Fibroblast of villous mesenchyme (primary cell): ENCODE measurements around the gene PODNL1. TPM values are rescaled to one million over a fixed set of nuclear protein-coding genes. Genes with fewer than 3 reads are reported as not detected.

ENCODE experiments used
- DNase-seq: peaks from one replicate; pipeline ENCODE4 v3.0.0-alpha.2; 2010; ENCODE audit warnings: low read depth
- H3K4me3 ChIP-seq: 2 replicates; pipeline ENCODE4 v1.5.1; 2011; ENCODE audit warnings: low read depth, mild to moderate bottlenecking, low read length
- total RNA-seq: library from RNA; depleted of rRNA; stranded (reverse); fragments of >200 nt; gene quantifications from 2 replicates; pipeline ENCODE4 v1.2.3, GENCODE V29; 2012
- TF ChIP-seq, protein P1 (sequence below): IDR thresholded peaks from 2 replicates; pipeline ENCODE4 v1.5.1; 2012; ENCODE audit warnings: low read depth, mild to moderate bottlenecking, low read length; ENCODE audit not compliant: insufficient read depth

PODNL1 gene
- total RNA-seq, 1 donor, result 2.6 TPM

- TF ChIP-seq, protein P1, sequence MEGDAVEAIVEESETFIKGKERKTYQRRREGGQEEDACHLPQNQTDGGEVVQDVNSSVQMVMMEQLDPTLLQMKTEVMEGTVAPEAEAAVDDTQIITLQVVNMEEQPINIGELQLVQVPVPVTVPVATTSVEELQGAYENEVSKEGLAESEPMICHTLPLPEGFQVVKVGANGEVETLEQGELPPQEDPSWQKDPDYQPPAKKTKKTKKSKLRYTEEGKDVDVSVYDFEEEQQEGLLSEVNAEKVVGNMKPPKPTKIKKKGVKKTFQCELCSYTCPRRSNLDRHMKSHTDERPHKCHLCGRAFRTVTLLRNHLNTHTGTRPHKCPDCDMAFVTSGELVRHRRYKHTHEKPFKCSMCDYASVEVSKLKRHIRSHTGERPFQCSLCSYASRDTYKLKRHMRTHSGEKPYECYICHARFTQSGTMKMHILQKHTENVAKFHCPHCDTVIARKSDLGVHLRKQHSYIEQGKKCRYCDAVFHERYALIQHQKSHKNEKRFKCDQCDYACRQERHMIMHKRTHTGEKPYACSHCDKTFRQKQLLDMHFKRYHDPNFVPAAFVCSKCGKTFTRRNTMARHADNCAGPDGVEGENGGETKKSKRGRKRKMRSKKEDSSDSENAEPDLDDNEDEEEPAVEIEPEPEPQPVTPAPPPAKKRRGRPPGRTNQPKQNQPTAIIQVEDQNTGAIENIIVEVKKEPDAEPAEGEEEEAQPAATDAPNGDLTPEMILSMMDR, result peak; percentile 22
- no peak for DNase-seq
- H3K4me3 ChIP-seq, result no peak overlapping the region
Measured at GRCh38 chr19:13883516-13884064, 54.6 kb downstream of the PODNL1 start.

DNA sequence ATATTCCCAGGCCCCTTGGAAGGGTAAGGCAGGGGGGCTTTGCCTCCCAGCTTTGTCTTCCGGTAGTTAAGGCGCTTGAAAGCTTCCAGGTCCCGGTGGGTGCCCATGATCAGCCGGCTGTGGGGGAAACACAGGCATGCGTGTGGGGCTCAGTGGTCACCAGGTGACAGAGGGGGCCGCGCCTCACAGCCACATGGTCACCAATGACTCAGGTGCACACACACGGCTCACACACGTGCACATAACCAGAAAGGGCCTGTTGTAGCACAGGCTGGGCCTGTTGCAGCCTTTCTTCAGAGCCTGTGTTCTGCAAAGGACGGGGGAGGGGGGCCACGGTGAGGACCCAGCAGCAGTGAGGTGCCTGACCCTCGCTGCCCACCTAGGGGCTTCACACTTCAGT, 55.4 kb downstream of the PODNL1 start:
- H3K4me3 ChIP-seq, result no peak overlapping the region
- DNase-seq, result no peak
- TF ChIP-seq, protein P1, result no peak

GRCh38 chr19:13882419-13882795, 55.8 kb downstream of the PODNL1 start:
- TF ChIP-seq, protein P1, result no peak
- H3K4me3 ChIP-seq, result no peak overlapping the region
- no peak for DNase-seq

GRCh38 chr19:13881692-13882418, 56.4 kb downstream of the PODNL1 start:
- peak; percentile 40 for DNase-seq
- TF ChIP-seq, protein P1, result no peak
- no peak overlapping the region for H3K4me3 ChIP-seq

DNA sequence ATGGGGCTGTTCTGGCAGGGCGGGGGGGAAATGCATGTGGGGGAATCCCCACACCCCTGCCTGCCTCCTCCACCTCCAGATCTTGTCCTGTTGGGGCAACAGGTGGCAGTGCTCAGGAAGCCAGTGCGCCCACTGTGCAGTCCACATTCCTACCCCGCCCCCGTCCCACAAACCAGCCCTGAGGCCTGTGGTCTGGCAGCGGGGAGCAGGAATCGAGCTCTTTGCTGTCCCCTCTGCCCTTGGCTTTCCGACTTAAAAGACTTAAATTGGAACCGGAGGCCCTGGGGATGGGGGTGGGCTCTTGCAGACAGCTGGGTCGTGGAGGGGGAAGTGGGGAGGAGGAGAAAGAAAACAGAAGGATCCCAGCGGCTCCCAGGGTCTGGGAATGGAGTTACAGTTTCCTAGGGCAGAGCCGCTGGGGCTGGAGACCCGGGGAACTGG, 56.9 kb downstream of the PODNL1 start:
- TF ChIP-seq, protein P1, result no peak
- H3K4me3 ChIP-seq, result no peak overlapping the region
- DNase-seq, result peak; percentile 19

Other genes with a start within 250 kb of the PODNL1 start
- 27.2 and 44.1 TPM in 2 replicates for gene MRI1, start 173.9 kb downstream of the PODNL1 start, total RNA-seq
- gene C19orf53, start 164.0 kb downstream of the PODNL1 start, total RNA-seq, result 37.6 and 63.1 TPM in 2 replicates
- 12.1 and 13.2 TPM in 2 replicates for gene ZSWIM4, start 143.0 kb downstream of the PODNL1 start, total RNA-seq
- gene NANOS3, start 61.3 kb downstream of the PODNL1 start, total RNA-seq, result 0.64 TPM in 1 of 2 replicates, not detected in the other
- 0.32 and 0.43 TPM in 2 replicates for gene BRME1, start 32.3 kb downstream of the PODNL1 start, total RNA-seq
- 18.6 and 22.9 TPM in 2 replicates for gene CC2D1A, start 32.2 kb downstream of the PODNL1 start, total RNA-seq
- gene DCAF15, start 14.1 kb upstream of the PODNL1 start, total RNA-seq, result 13.4 and 13.9 TPM in 2 replicates
- gene RFX1, start 67.9 kb upstream of the PODNL1 start, total RNA-seq, result 2.3 and 2.6 TPM in 2 replicates
- gene RLN3, start 89.7 kb upstream of the PODNL1 start, total RNA-seq, result not detected in 2 replicates
- 2.9 and 3.9 TPM in 2 replicates for gene IL27RA, start 93.3 kb upstream of the PODNL1 start, total RNA-seq
- gene PALM3, start 123.7 kb upstream of the PODNL1 start, total RNA-seq, result under 0.01 TPM in 1 of 2 replicates, not detected in the other
- gene MISP3, start 134.4 kb upstream of the PODNL1 start, total RNA-seq, result under 0.01 and 0.32 TPM in 2 replicates
- gene C19orf67, start 147.4 kb upstream of the PODNL1 start, total RNA-seq, result not detected in 2 replicates
- 23.3 and 24.2 TPM in 2 replicates for gene SAMD1, start 152.3 kb upstream of the PODNL1 start, total RNA-seq
- gene PRKACA, start 179.3 kb upstream of the PODNL1 start, total RNA-seq, result 50.1 and 50.3 TPM in 2 replicates
- gene ASF1B, start 198.2 kb upstream of the PODNL1 start, total RNA-seq, result 8.1 and 8.2 TPM in 2 replicates